Left ventricle myocardium inferior (tissue), 1 donor: ENCODE results near the gene GIMAP6. TPM values are rescaled to one million over a fixed set of nuclear protein-coding genes. Genes with fewer than 3 reads are reported as not detected.
"Not testable (repeated sequence)": the region's sequence is repeated elsewhere in the genome, so short reads cannot be mapped to it uniquely, and the experiment has no call there.

Source experiments
- DNase-seq: peaks from one replicate; pipeline ENCODE4 v3.0.0-alpha.2; 2020
- H3K27ac ChIP-seq: fragments of 200-600 bp; replicated peaks from 2 replicates; pipeline ENCODE4 v1.8.0; 2021
- H3K27me3 ChIP-seq: fragments of 200-600 bp; 2 replicates; pipeline ENCODE4 v1.8.0; 2021; ENCODE audit warnings: low read depth
- H3K36me3 ChIP-seq: fragments of 200-600 bp; 2 replicates; pipeline ENCODE4 v1.8.0; 2021
- H3K4me1 ChIP-seq: fragments of 200-600 bp; 2 replicates; pipeline ENCODE4 v1.8.0; 2021
- H3K4me3 ChIP-seq: fragments of 200-600 bp; 2 replicates; pipeline ENCODE4 v1.8.0; 2021; ENCODE audit warnings: mild to moderate bottlenecking, moderate library complexity
- H3K9me3 ChIP-seq: fragments of 200-600 bp; replicated peaks from 2 replicates; pipeline ENCODE4 v1.8.0; 2021
- CTCF ChIP-seq: fragments of 200-600 bp; IDR thresholded peaks from 2 replicates; pipeline ENCODE4 v1.8.0; 2021; ENCODE audit warnings: antibody characterized with exemption, mild to moderate bottlenecking, borderline replicate concordance
- intact Hi-C: fragments of 100-400 bp; cut with micrococcal nuclease; formaldehyde crosslinking; loops from one replicate; pipeline ENCODE4 v1.11.0; 2022
- total RNA-seq: library from RNA; stranded (reverse); fragmentation: NEBNext Ultra II Directional; extraction: Animal tissue kit (Norgen Biotek cat#: 25700); gene quantifications from one replicate; pipeline ENCODE4 v1.2.1, GENCODE V29; 2021
- donor health status: DM: no; HTN: yes; CAD: no; lungs with severe emphysema.

The GIMAP6 gene
- total RNA-seq, 1 donor from 2014 or later, result 24.3 TPM

- no peaks in the 10 kb centered on the region for H3K27me3 ChIP-seq
- H3K27ac ChIP-seq, result no peak overlapping the region
- H3K36me3 ChIP-seq, result no peaks in the 10 kb centered on the region
- intact Hi-C loops, result no loop called here
- H3K9me3 ChIP-seq, result peaks cover 4% of the 10 kb centered on the region
- H3K4me1 ChIP-seq, result no peaks in the 10 kb centered on the region
- no peak for DNase-seq
- no peak for TF ChIP-seq CTCF
- H3K4me3 ChIP-seq, result no peak overlapping the region
Observed at GRCh38 chr7:150612925-150613324, 19.3 kb downstream of the GIMAP6 start.

- H3K27me3 ChIP-seq, result no peaks in the 10 kb centered on the region
- TF ChIP-seq CTCF, result no peak
- peak overlapping the region; percentile 50 for H3K27ac ChIP-seq
- H3K4me1 ChIP-seq, result no peaks in the 10 kb centered on the region
- no peaks in the 10 kb centered on the region for H3K9me3 ChIP-seq
- H3K4me3 ChIP-seq, result no peak overlapping the region
- intact Hi-C loops, result no loop called here
- DNase-seq, result no peak
- no peaks in the 10 kb centered on the region for H3K36me3 ChIP-seq
Observed at GRCh38 chr7:150610233-150610632, 22.0 kb downstream of the GIMAP6 start.

GRCh38 chr7:150603600-150603999 lies 28.6 kb downstream of the GIMAP6 start:
- Histone ChIP-seq H3K9me3 (peaks cover 10% of the 10 kb centered on the region), H3K27ac (peak overlapping the region; percentile 81)
- DNase-seq, H3K27me3 ChIP-seq, intact Hi-C loops, H3K36me3 ChIP-seq, H3K4me1 ChIP-seq, H3K4me3 ChIP-seq: not testable (repeated sequence)

- Histone ChIP-seq H3K4me3 (no peak overlapping the region), H3K36me3 (no peaks in the 10 kb centered on the region), H3K4me1 (peaks cover 9% of the 10 kb centered on the region), H3K9me3 (peaks cover 30% of the 10 kb centered on the region), H3K27me3 (no peaks in the 10 kb centered on the region), H3K27ac (peak overlapping the region; percentile 70)
- TF ChIP-seq CTCF, result no peak
- no peak for DNase-seq
- intact Hi-C loops, result no loop called here
Observed at GRCh38 chr7:150595361-150595760, 36.8 kb downstream of the GIMAP6 start.

GRCh38 chr7:150594805-150595204 lies 37.4 kb downstream of the GIMAP6 start:
- no peak overlapping the region for H3K4me3 ChIP-seq
- no peaks in the 10 kb centered on the region for H3K27me3 ChIP-seq
- H3K9me3 ChIP-seq, result peaks cover 30% of the 10 kb centered on the region
- peaks cover 9% of the 10 kb centered on the region for H3K4me1 ChIP-seq
- no peaks in the 10 kb centered on the region for H3K36me3 ChIP-seq
- H3K27ac ChIP-seq, result peak overlapping the region; percentile 70
- TF ChIP-seq CTCF, result no peak
- DNase-seq, result no peak
- intact Hi-C loops, result no loop called here

- H3K4me1 ChIP-seq, result peaks cover 40% of the 10 kb centered on the region
- no peak for DNase-seq
- H3K4me3 ChIP-seq, result no peak overlapping the region
- H3K27me3 ChIP-seq, result no peaks in the 10 kb centered on the region
- peak overlapping the region; percentile 90 for H3K27ac ChIP-seq
- H3K9me3 ChIP-seq, result peaks cover 16% of the 10 kb centered on the region
- no peaks in the 10 kb centered on the region for H3K36me3 ChIP-seq
- intact Hi-C loops, result no loop called here
- no peak for TF ChIP-seq CTCF
Observed at GRCh38 chr7:150587551-150587950, 44.6 kb downstream of the GIMAP6 start.
